Stimulated activated CD4-positive, alpha-beta T cell treated with anti-CD3 and anti-CD28 coated beads, Interleukin-4, amount 100 ng/mL, for 4 hours (primary cell): ENCODE data around the gene TRIM8.
A peak's percentile ranks its signal among the peaks of the same experiment; 100 is the strongest.
"Not testable (repeated sequence)": the region's sequence is repeated elsewhere in the genome, so short reads cannot be mapped to it uniquely, and the experiment has no call there.

ENCODE experiments used
- DNase-seq, 2 experiments: peaks; one replicate each; pipeline ENCODE4 v3.0.0-alpha.2; 2020

The TRIM8 gene

GRCh38 chr10:102673236-102673818 lies 29.0 kb downstream of the TRIM8 start:
- no peak for DNase-seq

- peak; percentile 38 to 70 for DNase-seq
Observed at GRCh38 chr10:102673819-102674511, 29.7 kb downstream of the TRIM8 start.

GRCh38 chr10:102674566-102674965 lies 30.3 kb downstream of the TRIM8 start:
- DNase-seq, result no peak

- no peak for DNase-seq
Observed at GRCh38 chr10:102675011-102675665, 30.9 kb downstream of the TRIM8 start.

- no peak for DNase-seq
Observed at GRCh38 chr10:102675666-102676533, 31.6 kb downstream of the TRIM8 start.

- DNase-seq, result no peak
Observed at GRCh38 chr10:102676534-102677315, 32.4 kb downstream of the TRIM8 start.

- no peak for DNase-seq
Observed at GRCh38 chr10:102677331-102678067, 33.2 kb downstream of the TRIM8 start.

GRCh38 chr10:102678068-102678400 lies 33.8 kb downstream of the TRIM8 start:
- DNase-seq, result no peak

GRCh38 chr10:102678842-102679289 lies 34.6 kb downstream of the TRIM8 start:
- no peak for DNase-seq

GRCh38 chr10:102679596-102679995 lies 35.3 kb downstream of the TRIM8 start:
- DNase-seq, result no peak

- no peak for DNase-seq
Observed at GRCh38 chr10:102681696-102682095, 37.4 kb downstream of the TRIM8 start.

GRCh38 chr10:102682416-102682815 lies 38.1 kb downstream of the TRIM8 start:
- peak in 1 of 2 experiments; percentile 13 for DNase-seq

- DNase-seq, result no peak
Observed at GRCh38 chr10:102682981-102683380, 38.7 kb downstream of the TRIM8 start.

- DNase-seq, result no peak
Observed at GRCh38 chr10:102683736-102684135, 39.5 kb downstream of the TRIM8 start.

GRCh38 chr10:102691285-102692066 lies 47.2 kb downstream of the TRIM8 start:
- no peak for DNase-seq

- not testable (repeated sequence) for DNase-seq
Observed at GRCh38 chr10:102695401-102695800, 51.1 kb downstream of the TRIM8 start.

- no peak for DNase-seq
Observed at GRCh38 chr10:102696736-102697135, 52.5 kb downstream of the TRIM8 start.

- no peak for DNase-seq
Observed at GRCh38 chr10:102698894-102699293, 54.6 kb downstream of the TRIM8 start.

- DNase-seq, result no peak
Observed at GRCh38 chr10:102701272-102701671, 57.0 kb downstream of the TRIM8 start.

GRCh38 chr10:102701796-102702195 lies 57.5 kb downstream of the TRIM8 start:
- no peak for DNase-seq

GRCh38 chr10:102702742-102703141 lies 58.5 kb downstream of the TRIM8 start:
- no peak for DNase-seq
